Neutrophil (primary cell): Measurements from ENCODE around the gene SNRNP40.

ENCODE experiments used
- H3K27ac ChIP-seq: fragments of 200-600 bp; sonication (generic); 2 replicates; pipeline ENCODE4 v1.5.1; 2016; ENCODE audit warnings: mild to moderate bottlenecking, moderate library complexity
- H3K27me3 ChIP-seq: fragments of 200-600 bp; sonication (generic); 2 replicates; pipeline ENCODE4 v1.6.0; 2016; ENCODE audit warnings: mild to moderate bottlenecking
- H3K36me3 ChIP-seq: fragments of 200-600 bp; sonication (generic); 2 replicates; pipeline ENCODE4 v1.5.1; 2017
- H3K4me1 ChIP-seq, 2 experiments: fragments of 200-600 bp in 1 of 2; sonication (generic) in 1 of 2; 1 replicate in 1 of 2; 2 replicates in 1 of 2; pipeline versions ENCODE4 v1.5.1 to v1.6.1; 2013 to 2016; ENCODE audit warnings: low read depth in 1 of 2, low read length in 1 of 2, mild to moderate bottlenecking in 1 of 2, moderate library complexity in 1 of 2; ENCODE audit not compliant: control insufficient read depth in 1 of 2, insufficient read depth in 1 of 2
- H3K4me3 ChIP-seq, 2 experiments: fragments of 200-600 bp in 1 of 2; sonication (generic) in 1 of 2; 1 replicate in 1 of 2; 2 replicates in 1 of 2; pipeline ENCODE4 v1.5.1; 2013 to 2016; ENCODE audit warnings: low read depth in 1 of 2, low read length in 1 of 2, mild to moderate bottlenecking in 1 of 2, moderate library complexity in 1 of 2
- H3K9me3 ChIP-seq: fragments of 200-600 bp; sonication (generic); 2 replicates; pipeline ENCODE4 v1.5.1; 2016
- CTCF ChIP-seq: fragments of 200-600 bp; sonication (generic); IDR thresholded peaks from 2 replicates; pipeline ENCODE4 v1.5.1; 2016; ENCODE audit warnings: antibody characterized with exemption

Gene SNRNP40

GRCh38 chr1:31228986-31229385 is 67.6 kb downstream of the SNRNP40 start:
- Histone ChIP-seq H3K4me3 (no peak overlapping the region), H3K36me3 (no peaks in the 10 kb centered on the region), H3K27ac (no peak overlapping the region), H3K27me3 (peaks cover 19% of the 10 kb centered on the region), H3K9me3 (no peaks in the 10 kb centered on the region), H3K4me1 (no peaks in the 10 kb centered on the region)
- no peak for TF ChIP-seq CTCF

GRCh38 chr1:31227891-31228568 is 68.6 kb downstream of the SNRNP40 start:
- H3K4me3 ChIP-seq: no peak overlapping the region
- H3K9me3 ChIP-seq: no peaks in the 10 kb centered on the region
- H3K27me3 ChIP-seq: peaks cover 13% of the 10 kb centered on the region
- no peak for TF ChIP-seq CTCF
- H3K36me3 ChIP-seq: no peaks in the 10 kb centered on the region
- no peaks in the 10 kb centered on the region for H3K4me1 ChIP-seq
- H3K27ac ChIP-seq: no peak overlapping the region

GRCh38 chr1:31224068-31224467 is 72.5 kb downstream of the SNRNP40 start:
- H3K27me3 ChIP-seq: peaks cover 10% of the 10 kb centered on the region

GRCh38 chr1:31222176-31222575 is 74.4 kb downstream of the SNRNP40 start:
- Histone ChIP-seq H3K27ac (no peak overlapping the region), H3K9me3 (no peaks in the 10 kb centered on the region), H3K4me3 (no peak overlapping the region), H3K27me3 (peaks cover 10% of the 10 kb centered on the region), H3K36me3 (no peaks in the 10 kb centered on the region), H3K4me1 (no peaks in the 10 kb centered on the region)
- TF ChIP-seq CTCF: no peak

More at GRCh38 chr1:31224068-31224467, 72.5 kb downstream of the SNRNP40 start:
- Histone ChIP-seq H3K36me3 (no peaks in the 10 kb centered on the region), H3K27ac (no peak overlapping the region), H3K9me3 (no peaks in the 10 kb centered on the region), H3K4me3 (no peak overlapping the region), H3K4me1 (no peaks in the 10 kb centered on the region)
- TF ChIP-seq CTCF: no peak

GRCh38 chr1:31221072-31221471 is 75.5 kb downstream of the SNRNP40 start:
- Histone ChIP-seq H3K4me3 (no peak overlapping the region), H3K27ac (no peak overlapping the region), H3K27me3 (peaks cover 10% of the 10 kb centered on the region), H3K9me3 (no peaks in the 10 kb centered on the region), H3K36me3 (no peaks in the 10 kb centered on the region), H3K4me1 (no peaks in the 10 kb centered on the region)
- TF ChIP-seq CTCF: no peak
